Kidney glomerular epithelial cell (primary cell): ENCODE data around the gene PCCA.
A peak's percentile ranks its signal among the peaks of the same experiment; 100 is the strongest.
"Not testable (repeated sequence)": the region's sequence is repeated elsewhere in the genome, so short reads cannot be mapped to it uniquely, and the experiment has no call there.

ENCODE experiments used
- DNase-seq: peaks from one replicate; lab custom pipeline; 2025; lab: John Stamatoyannopoulos, UW

The PCCA gene

GRCh38 chr13:100361504-100361903, 272.6 kb downstream of the PCCA start:
- DNase-seq: no peak

GRCh38 chr13:100362371-100362770, 273.5 kb downstream of the PCCA start:
- no peak for DNase-seq

- DNase-seq: no peak
Observed at GRCh38 chr13:100362781-100363180, 273.9 kb downstream of the PCCA start.

DNA sequence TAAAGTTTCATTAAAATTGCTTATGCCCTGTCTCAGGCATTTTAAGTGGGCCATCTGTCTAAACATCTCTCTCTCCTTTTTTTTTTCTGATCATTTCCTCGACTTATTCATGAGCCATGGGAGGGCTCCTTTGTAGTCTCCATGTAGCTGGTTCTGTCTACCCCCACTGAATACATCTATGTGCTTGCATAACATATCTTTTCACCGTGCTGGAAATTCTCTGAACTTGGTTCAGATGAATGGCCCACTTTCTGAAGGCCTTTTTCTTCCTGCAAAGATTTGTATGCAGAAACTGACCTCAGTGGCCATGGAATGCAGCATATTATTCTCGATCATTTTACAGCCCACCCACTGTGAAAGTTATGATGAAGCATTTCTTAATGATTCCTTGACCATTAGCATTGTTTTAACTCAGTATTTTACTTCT, 274.4 kb downstream of the PCCA start:
- DNase-seq: peak; percentile 40

- DNase-seq: peak; percentile 35
Observed at GRCh38 chr13:100363874-100364273, 275.0 kb downstream of the PCCA start.

DNA sequence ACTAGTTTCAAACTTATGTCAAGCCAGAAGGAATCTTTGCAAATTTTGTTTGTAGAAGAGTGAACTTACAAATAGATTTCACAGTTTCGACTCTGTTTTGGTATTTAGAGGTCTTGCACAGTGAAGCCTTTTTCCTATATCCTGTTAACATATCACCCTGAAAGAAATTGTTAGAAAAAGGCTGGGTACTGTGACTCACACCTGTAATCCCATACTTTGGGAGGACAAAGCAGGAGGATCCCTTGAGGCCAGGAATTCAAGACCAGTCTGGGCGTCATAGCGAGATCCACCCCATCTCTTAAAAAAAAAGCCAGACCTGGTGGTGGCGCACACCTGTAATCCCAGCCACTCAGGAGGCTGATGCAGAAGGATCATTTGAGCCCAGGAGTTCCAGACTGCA, 275.7 kb downstream of the PCCA start:
- no peak for DNase-seq

GRCh38 chr13:100365680-100366079, 276.8 kb downstream of the PCCA start:
- no peak for DNase-seq

DNA sequence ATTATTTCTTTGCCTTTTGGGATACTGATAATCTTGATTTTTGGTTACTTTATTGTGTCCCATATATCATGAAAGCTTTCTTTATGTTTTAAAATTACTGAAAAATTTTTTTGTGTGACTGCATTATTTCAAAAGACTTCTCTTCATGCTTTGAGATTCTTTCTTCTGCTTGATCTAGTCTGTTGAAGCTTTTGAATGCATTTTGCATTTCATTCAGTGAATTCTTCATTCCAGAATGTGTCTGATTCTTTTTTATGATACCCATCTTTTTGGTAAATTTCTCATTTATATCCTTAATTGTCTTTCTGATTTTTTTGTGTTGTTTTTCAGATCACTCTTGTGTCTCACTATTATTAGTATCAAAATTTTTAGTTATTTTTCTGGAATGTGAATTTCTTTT, 289.6 kb downstream of the PCCA start:
- no peak for DNase-seq

DNA sequence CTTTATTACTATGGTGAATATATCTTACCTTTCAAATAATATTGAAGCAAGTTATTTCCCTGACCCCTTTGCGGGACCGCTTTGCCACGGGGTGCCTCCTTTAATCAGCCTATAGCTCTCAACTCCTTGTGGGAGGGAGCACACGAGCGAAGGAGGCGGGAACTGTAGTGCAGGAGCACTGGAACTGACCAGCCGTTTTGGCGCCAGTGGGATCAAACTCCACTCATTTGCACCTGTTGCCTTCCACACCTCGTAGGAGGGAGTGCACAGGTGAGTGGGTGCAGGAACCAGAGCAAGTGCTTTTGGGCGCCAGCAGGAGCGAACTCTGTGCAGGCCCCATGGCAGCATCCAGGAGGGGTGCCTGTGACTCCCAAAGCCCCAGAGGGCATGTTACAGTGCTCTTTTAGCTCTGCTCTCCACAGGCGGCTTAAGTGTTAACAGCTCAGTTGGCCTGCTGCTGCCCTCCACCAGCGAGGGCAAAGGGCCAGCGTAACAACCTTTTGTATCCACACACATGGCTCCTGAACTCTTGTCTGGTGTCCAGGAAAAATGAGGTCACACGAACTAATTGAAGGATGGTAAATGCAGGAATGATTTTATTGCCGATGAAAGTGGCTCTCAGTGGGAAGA, 292.8 kb downstream of the PCCA start:
- DNase-seq: no peak

GRCh38 chr13:100382785-100383184, 293.9 kb downstream of the PCCA start:
- no peak for DNase-seq

DNA sequence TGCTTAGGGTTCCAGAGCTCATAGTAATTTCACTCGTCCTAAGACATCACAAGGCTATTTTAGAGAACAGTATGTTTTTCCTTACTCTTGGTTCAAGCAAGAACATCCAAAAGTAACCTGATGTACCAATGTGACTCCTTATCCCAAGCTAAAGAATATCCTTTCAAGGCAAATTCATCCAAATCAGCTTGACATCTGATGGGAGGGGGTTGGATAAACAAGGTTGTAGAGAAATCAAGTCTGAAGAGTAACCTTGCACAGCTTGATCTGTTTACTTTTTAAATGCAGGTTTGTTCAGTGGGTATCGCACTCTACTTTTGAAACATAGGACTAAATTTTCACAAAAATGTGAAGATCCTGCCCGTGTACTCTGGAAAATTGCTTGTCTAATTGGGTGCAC, 298.5 kb downstream of the PCCA start:
- no peak for DNase-seq

GRCh38 chr13:100388150-100388549, 299.3 kb downstream of the PCCA start:
- not testable (repeated sequence) for DNase-seq

DNA sequence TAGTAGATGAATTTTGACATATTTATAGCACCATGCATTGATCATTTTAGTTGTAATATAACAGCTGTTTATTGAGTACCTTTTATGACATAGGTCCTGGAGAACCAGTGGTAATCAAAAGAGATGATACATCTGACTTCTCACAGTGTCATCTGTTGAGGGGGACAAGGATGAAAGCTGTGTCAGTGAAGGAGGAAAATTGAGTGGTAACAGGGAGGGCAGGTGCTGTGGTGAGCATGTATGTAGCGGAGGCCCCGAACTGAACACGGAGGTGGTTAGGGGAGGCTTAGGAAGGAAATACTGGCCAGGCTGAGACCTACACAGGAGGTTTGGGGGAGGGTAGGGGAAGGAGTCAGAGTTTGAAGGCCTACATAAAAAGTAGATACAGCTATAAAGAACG, 300.0 kb downstream of the PCCA start:
- no peak for DNase-seq

DNA sequence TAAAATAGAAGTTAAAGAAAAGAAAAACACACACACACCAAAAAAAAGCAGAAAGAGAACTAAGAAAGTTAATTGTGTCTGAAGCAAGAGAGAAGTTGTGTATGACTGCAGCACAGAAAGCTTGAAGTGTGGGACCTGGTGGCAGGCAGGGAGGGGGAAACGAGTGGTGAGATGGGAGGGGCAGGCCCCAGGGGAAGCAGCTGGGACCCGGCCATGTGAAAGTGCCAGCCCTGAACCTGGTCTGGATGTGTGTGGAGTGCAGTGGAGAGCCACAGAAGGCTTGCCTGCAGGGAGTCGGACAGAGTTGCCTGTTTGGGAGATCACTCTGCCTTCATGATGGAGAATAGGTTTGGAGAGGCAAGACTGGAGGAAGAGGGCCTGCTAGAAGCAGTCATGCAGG, 300.7 kb downstream of the PCCA start:
- no peak for DNase-seq

DNA sequence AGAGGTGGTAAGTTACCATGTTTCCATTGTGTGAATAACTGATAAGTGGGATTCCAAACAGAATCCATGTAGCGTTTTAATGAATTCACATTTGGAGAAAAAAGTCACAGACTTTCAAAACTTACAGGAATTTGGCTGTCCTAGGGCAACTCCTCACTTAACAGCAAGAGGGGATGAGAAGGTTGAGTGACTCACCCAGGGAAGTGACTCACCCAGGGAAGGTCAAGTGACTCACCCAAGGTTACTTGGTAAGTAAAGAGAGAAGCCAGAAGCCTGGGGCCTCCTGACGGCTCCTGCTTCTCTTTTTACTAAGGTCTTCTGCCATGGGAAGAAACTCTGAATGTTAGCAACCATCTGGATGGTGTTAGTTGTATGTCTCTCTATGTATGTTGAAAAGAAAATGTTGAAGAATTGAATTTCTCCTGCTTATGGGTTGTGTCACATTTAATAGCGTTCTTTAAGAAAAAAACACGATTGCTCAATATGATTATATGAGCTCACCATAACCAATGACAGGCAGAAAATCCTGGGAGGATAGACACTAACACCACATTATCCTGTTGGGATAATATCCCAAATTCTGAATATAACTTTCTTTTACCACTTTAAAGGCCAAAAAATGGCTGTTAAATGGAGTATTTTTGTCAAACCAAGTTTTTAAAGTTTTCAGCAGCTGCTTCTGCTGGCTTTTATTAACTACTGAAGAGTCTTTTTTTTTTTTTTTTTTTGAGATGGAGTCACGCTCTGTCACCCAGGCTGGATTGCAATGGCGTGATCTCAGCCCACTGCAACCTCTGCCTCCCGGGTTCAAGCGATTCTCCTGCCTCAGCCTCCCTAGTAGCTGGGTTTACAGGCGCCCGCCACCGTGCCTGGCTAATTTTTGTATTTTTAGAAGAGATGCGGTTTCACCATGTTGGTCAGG, 304.1 kb downstream of the PCCA start:
- peak; percentile 84 for DNase-seq

DNA sequence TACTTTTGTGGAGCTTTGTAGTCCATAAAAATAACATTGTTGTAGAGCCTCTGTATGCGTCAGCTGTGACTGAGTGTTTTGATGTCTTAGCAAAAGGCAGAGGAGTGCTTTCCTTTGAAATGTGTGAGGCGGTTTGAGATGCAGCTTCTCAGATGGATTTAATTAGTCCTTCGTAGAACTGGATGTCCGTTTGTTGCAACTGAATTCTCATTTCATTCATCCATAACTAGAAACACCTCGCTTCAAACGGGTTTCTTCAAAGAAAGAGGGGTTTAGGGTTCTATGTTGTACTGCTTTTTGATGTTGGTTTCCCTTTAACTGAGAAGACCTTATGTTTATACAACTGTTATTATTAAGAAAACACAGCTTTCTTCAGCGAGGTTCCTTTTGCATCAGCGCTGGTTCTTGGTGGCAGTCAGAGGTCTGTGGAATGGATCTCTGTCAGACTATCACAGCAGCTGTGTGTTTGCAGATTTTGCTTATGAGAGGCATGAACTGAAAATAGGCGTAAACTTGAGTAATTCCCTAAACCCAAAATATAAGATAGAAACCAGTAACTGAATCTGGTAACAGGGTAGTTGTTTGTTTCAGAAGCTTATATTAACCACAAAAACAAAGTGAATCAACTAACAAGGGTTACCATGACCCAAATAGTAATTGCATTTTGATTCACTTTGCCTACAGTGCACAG, 305.3 kb downstream of the PCCA start:
- peak; percentile 60 for DNase-seq

DNA sequence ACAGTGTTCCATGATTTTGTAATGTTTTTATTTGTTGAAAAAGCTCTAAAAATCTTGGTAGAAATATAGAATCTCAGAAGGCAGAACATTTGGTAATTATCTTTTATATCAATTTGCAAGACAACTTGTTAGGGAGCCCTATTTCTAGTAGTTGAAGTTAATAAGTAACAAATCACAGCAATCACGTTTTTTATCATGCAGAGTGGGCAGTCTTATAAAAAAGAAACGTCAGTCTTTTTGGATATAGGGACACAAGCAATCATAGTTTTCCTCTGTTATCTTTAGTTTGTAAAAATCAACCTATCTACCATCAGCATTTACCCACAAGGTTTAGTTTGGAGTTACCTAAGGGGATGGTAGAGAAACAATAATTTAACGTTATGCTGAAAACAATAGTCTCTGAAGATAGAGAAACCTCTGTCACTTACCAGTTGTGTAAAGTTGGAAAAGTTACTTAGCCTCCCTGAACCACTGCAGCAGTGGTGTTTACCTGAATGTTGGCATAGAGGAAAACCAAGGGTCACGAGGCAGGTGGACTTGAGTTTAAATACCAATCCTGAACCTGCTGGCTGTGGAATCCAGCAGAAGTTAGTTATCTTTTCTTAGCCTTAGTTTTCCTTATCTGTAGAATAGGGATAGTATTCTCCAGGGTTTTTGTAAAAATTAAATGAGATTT, 306.9 kb downstream of the PCCA start:
- no peak for DNase-seq

- no peak for DNase-seq
Observed at GRCh38 chr13:100396776-100397175, 307.9 kb downstream of the PCCA start.

DNA sequence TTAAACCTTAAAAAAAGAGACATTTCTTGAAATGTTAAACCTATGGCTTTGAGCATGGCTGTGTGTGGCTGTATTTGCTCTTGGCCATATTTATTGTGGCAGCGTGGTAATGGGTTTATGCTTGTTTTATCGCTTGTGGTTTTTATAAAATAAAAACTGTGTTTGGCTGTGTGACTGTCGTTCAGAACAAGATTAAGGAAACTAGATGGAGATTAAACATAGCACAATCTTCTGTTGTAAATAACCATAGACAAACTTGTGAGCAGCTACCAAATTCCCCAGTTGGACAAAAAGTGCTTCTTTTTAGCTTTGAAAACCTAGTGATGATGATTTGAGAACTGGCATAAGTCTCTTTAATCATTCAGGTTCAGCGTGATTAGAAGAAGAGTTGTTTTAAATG, 308.7 kb downstream of the PCCA start:
- no peak for DNase-seq

DNA sequence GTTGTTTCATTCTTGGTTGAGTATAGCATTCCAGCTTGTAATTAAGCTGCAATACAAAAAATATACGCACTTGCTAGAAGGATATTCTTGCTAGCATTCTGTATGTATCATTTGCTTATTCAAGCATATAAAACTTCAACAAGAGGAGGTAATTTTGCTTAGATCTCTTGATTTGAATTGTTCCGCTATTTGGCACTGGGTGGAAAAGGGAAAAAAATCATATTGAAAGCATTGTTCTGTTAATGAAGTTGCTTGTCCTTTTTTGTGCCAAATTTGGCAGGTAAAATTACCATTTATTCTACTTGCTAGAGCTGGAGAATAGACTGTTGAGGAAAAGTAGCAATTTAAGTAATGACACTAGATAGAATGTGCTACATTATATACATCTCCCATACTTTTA, 309.5 kb downstream of the PCCA start:
- DNase-seq: no peak

DNA sequence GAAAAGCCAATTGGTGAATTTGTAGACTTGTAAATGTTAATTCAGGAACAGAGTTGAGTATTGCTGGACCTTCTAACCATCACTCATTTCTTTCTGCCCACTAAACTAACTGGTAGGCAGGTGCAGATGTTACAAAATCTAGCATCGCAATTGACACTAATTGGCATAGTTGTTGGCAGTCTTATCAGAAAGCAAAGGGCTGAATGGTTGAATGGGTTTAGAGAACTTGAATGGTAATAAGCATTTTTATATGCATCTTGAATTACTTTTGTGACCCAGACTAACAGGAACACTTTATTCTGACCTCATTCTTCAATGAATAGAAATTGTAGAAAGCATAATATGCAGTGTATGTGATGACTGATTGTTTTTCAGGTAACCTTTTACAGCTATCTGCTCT, 310.6 kb downstream of the PCCA start:
- DNase-seq: no peak

GRCh38 chr13:100403675-100404074, 314.8 kb downstream of the PCCA start:
- no peak for DNase-seq
